Ascending aorta (tissue), 2 donors: ENCODE measurements around the gene VIT. TPM values are rescaled to one million over a fixed set of nuclear protein-coding genes. Genes with fewer than 3 reads are reported as not detected.

Experiments
- DNase-seq, 2 donors: peaks; one replicate each; pipeline ENCODE4 v3.0.0-alpha.2; 2019; ENCODE audit warnings: low spot score in 2 of 2
- H3K27ac ChIP-seq, 2 donors: fragments of 200-600 bp; sonication (generic); one replicate each; pipeline ENCODE4 v1.5.1; 2016 to 2017; ENCODE audit warnings: mild to moderate bottlenecking in 1 of 2
- H3K27me3 ChIP-seq: fragments of 200-600 bp; sonication (generic); one replicate; pipeline ENCODE4 v1.5.1; 2017
- H3K36me3 ChIP-seq, 2 donors: fragments of 200-600 bp; sonication (generic); one replicate each; pipeline ENCODE4 v1.5.1; 2016
- H3K4me1 ChIP-seq, 2 donors: fragments of 200-600 bp; sonication (generic); one replicate each; pipeline ENCODE4 v1.5.1; 2016 to 2017; ENCODE audit warnings: mild to moderate bottlenecking in 1 of 2
- H3K4me3 ChIP-seq, 2 donors: fragments of 200-600 bp; sonication (generic); one replicate each; pipeline ENCODE4 v1.5.1; 2016 to 2017; ENCODE audit warnings: mild to moderate bottlenecking in 1 of 2
- H3K9me3 ChIP-seq, 2 donors: fragments of 200-600 bp; sonication (generic); one replicate each; pipeline ENCODE4 v1.5.1; 2016
- CTCF ChIP-seq, 3 experiments: fragments of 200-600 bp in 2 of 3; fragments of 450-650 bp in 1 of 3; sonication (generic) in 2 of 3; IDR thresholded peaks; one replicate each; pipeline ENCODE4 v1.5.1; 2016 to 2019; ENCODE audit warnings: antibody characterized with exemption in 3 of 3, mild to moderate bottlenecking in 1 of 3, moderate library complexity in 1 of 3
- intact Hi-C: fragments of 100-400 bp; cut with DNase I; formaldehyde crosslinking; loops from one replicate; pipeline ENCODE4 v1.15.1; 2023
- total RNA-seq: library from RNA; depleted of rRNA; stranded (reverse); fragments of >200 nt; gene quantifications from one replicate; pipeline ENCODE4 v1.1.0, GENCODE V29; 2016

VIT gene
- total RNA-seq, 1 donor from 2014 or later: 8.1 TPM

GRCh38 chr2:36754578-36754977, 58.1 kb downstream of the VIT start:
- DNase-seq: no peak
- intact Hi-C loops: no loop called here
- Histone ChIP-seq H3K36me3 (no peaks in the 10 kb centered on the region), H3K9me3 (no peaks in the 10 kb centered on the region), H3K27ac (no peak overlapping the region), H3K4me1 (no peaks in the 10 kb centered on the region), H3K27me3 (no peaks in the 10 kb centered on the region), H3K4me3 (no peak overlapping the region)
- TF ChIP-seq CTCF (IDR thresholded peaks at IDR 0.05): no peak

- no peak for DNase-seq
- H3K9me3 ChIP-seq: no peaks in the 10 kb centered on the region
- no peak overlapping the region for H3K4me3 ChIP-seq
- H3K36me3 ChIP-seq: no peaks in the 10 kb centered on the region
- intact Hi-C loops: no loop called here
- no peaks in the 10 kb centered on the region for H3K27me3 ChIP-seq
- no peak overlapping the region for H3K27ac ChIP-seq
- no peaks in the 10 kb centered on the region for H3K4me1 ChIP-seq
- no peak for TF ChIP-seq CTCF (IDR thresholded peaks at IDR 0.05)
These were observed 59.9 kb downstream of the VIT start for GRCh38 chr2:36756438-36756837.

- Histone ChIP-seq H3K27ac (no peak overlapping the region), H3K27me3 (no peaks in the 10 kb centered on the region), H3K36me3 (no peaks in the 10 kb centered on the region), H3K4me1 (no peaks in the 10 kb centered on the region), H3K9me3 (no peaks in the 10 kb centered on the region), H3K4me3 (no peak overlapping the region)
- TF ChIP-seq CTCF (IDR thresholded peaks at IDR 0.05): no peak
- no peak for DNase-seq
- intact Hi-C loops: no loop called here
These were observed 66.4 kb downstream of the VIT start for GRCh38 chr2:36762764-36763490.

GRCh38 chr2:36769106-36769505, 72.6 kb downstream of the VIT start:
- Histone ChIP-seq H3K9me3 (no peaks in the 10 kb centered on the region), H3K4me1 (no peaks in the 10 kb centered on the region), H3K36me3 (no peaks in the 10 kb centered on the region), H3K27me3 (no peaks in the 10 kb centered on the region), H3K27ac (no peak overlapping the region), H3K4me3 (no peak overlapping the region)
- DNase-seq: no peak
- intact Hi-C loops: no loop called here
- TF ChIP-seq CTCF (IDR thresholded peaks at IDR 0.05): no peak

- no peaks in the 10 kb centered on the region for H3K4me1 ChIP-seq
These were observed 74.2 kb downstream of the VIT start for GRCh38 chr2:36770542-36771287.

More at GRCh38 chr2:36770542-36771287, 74.2 kb downstream of the VIT start:
- no peak for TF ChIP-seq CTCF (IDR thresholded peaks at IDR 0.05)
- DNase-seq: no peak
- intact Hi-C loops: no loop called here
- Histone ChIP-seq H3K27ac (no peak overlapping the region), H3K27me3 (no peaks in the 10 kb centered on the region), H3K9me3 (no peaks in the 10 kb centered on the region), H3K4me3 (no peak overlapping the region), H3K36me3 (no peaks in the 10 kb centered on the region)
